ENCODE results near the gene AP3D1. TPM values are rescaled to one million over a fixed set of nuclear protein-coding genes. Genes with fewer than 3 reads are reported as not detected.

The AP3D1 gene
- total RNA-seq, 4 donors from 2014 or later, result 66.7 to 107 (median 79.6) TPM

GRCh38 chr19:2114821-2115220, 36.5 kb downstream of the AP3D1 start:
- no peak for DNase-seq (ENCODE audit: low spot score)
- TF ChIP-seq CTCF (IDR thresholded peaks at IDR 0.05), result no peak
- ATAC-seq (ENCODE audit: low FRiP score), result no peak

GRCh38 chr19:2114218-2114617, 37.1 kb downstream of the AP3D1 start:
- TF ChIP-seq CTCF (IDR thresholded peaks at IDR 0.05), result no peak
- DNase-seq (ENCODE audit: low spot score) (no peak), ATAC-seq (ENCODE audit: low FRiP score) (no peak)

DNA sequence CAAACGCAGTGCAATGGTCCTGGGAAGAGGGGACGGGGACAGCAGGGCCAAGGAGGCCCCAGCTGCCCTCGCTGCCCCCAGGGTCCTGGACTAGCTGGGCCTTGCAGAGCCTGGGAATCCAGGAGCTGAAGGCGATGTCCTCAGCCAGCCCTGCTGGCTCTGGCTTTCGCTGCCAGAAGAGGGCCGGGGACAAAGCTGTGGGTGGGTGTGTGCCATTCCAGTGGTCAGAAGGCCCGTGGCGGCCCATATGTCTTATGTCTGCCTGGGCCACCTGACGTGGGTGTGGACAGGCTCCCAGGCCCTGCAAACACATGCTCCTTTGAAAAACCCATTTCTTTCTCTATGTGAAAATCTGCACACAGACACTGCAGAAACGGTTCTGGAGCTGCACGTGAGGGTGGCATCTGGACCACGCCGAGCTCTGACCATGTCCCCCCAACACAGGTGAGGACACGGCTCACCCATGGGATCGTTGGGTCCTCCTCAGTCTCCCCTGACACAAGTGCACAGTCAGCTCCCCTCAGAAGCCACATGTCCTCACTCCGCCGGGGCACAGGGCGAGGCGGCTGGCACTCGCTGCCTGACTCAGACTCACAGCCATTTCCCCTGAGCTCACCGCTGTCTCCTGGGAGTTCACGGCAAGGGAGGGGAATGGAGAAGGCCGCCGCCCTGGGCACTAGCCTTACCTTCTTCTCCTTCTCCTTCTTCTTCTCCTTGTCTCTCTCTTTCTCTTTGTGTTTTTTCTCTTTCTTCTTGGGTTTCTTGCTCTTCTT, 37.7 kb downstream of the AP3D1 start:
- DNase-seq (ENCODE audit: low spot score) (no peak), ATAC-seq (ENCODE audit: low FRiP score) (no peak)
- TF ChIP-seq CTCF (IDR thresholded peaks at IDR 0.05), result no peak

DNA sequence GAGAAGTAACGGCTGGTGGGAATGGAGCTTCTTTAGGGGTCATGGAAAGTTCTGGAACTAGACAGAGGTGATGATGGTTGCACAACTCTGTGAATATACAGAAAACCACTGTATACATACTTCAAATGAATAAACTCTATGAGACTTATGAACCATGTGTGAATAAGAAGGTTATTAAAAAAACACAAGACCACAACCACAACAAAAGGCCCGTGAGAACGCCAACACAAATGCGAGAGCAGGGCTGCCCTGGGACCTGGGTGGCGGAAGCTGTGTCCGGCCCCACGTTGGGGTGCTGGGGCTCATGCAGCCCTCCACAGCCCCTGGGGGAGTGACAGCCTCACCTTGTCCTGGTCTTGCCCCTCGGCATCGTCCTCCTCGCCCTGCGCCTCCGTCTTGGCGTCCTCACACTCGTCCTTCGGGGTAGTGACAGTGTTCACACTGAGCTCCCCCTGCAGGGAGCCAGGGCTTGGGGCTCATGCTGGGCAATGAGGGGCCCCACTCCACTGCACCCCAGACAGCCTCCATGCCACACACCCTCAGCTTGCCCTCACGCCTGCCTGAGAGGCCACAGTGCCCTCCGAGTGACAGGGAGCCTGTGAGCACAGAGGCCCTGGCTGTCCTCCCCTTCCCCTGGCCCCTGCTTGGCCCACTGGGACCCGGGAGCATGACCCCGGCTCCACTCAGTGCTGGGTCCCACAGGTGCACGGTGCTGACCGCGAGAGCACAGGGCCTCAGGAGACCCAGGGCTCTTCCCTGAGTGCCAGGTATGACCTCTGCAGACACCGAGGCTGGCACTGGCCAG, 38.6 kb downstream of the AP3D1 start:
- TF ChIP-seq CTCF (IDR thresholded peaks at IDR 0.05), result no peak
- DNase-seq (ENCODE audit: low spot score) (no peak), ATAC-seq (ENCODE audit: low FRiP score) (no peak)

GRCh38 chr19:2111886-2112285, 39.5 kb downstream of the AP3D1 start:
- TF ChIP-seq CTCF (IDR thresholded peaks at IDR 0.05), result no peak
- DNase-seq (ENCODE audit: low spot score) (no peak), ATAC-seq (ENCODE audit: low FRiP score) (no peak)

DNA sequence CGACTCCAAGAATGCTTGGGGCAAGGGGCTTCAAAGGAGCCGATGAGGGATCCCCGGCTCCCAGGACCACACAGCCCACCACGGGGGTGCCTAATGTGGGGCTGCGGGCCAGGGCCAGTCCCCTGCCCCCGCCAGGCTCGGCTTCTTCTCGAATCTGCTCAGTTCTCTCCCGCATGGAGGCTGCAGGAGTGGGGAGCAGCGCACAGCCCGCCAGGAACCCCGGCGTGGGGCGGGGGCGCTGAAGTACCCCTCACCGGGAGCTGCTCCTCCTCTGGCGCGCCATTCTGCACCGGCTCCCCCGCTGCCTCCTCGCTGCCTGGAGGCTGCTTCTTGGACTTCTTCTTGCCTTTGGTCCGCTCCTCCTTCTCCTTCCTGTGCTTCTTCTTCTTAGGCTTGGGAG, 39.9 kb downstream of the AP3D1 start:
- ATAC-seq (ENCODE audit: low FRiP score), result no peak
- TF ChIP-seq CTCF (IDR thresholded peaks at IDR 0.05), result no peak
- no peak for DNase-seq (ENCODE audit: low spot score)

Measured in omental fat pad (tissue), 4 donors.